GM21528 (cell line): ENCODE measurements around the gene PLD3.
A peak's percentile ranks its signal among the peaks of the same experiment; 100 is the strongest.

Experiments
- ATAC-seq: cut with Tn5 transposase; IDR thresholded peaks from one replicate; pipeline ENCODE4 v1.9.1; 2021; ENCODE audit warnings: mild to moderate bottlenecking, moderate library complexity; ENCODE audit not compliant: unreplicated experiment, low FRiP score

Gene PLD3

DNA sequence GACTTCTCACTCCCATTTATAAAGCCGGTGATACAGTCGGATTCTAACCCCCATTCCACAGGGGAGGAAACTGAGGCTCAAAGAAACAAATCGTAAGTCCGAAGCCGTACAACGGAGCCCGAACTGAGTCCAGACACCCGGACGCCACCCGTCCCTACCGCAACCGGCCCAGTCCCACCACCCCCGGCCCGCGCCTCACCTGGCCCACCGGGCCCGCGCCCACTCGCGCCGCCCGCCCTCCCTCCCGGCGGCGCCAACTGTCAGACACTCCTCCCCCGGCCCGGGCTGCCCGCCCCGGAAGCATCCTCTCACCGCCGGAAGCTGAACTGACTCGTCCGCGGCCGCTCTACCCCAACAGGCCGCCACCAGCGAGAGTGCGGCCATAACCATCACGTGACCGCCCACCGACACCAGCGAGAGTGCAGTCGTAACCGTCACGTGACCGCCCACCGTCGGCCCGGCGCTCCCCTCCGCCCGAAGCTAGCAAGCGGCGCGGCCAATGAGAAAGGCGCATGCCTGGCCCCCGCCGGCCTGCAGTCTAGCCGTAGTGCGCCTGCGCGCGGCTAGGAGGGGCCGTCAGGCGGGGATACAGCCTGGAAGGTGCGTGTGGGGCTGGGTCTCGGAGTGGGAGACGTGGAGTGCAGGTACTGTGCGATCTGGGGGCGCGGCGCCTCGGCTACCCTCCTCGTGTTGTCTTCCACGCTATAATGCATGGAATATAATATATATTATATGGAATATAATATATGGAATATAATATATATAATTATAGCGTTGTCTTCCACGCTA is at the start of gene PLD3, which contains the start of gene C19orf47:
Gene PLD3 (plus strand): TSS at position 571 of the 789 bp plus-strand sequence. CDS start 17,789 bp downstream, outside the sequence.
Gene C19orf47 (minus strand): TSS at position 273 of the 789 bp plus-strand sequence. CDS start 6,540 bp downstream, outside the sequence.
- ATAC-seq = peak; percentile 91

DNA sequence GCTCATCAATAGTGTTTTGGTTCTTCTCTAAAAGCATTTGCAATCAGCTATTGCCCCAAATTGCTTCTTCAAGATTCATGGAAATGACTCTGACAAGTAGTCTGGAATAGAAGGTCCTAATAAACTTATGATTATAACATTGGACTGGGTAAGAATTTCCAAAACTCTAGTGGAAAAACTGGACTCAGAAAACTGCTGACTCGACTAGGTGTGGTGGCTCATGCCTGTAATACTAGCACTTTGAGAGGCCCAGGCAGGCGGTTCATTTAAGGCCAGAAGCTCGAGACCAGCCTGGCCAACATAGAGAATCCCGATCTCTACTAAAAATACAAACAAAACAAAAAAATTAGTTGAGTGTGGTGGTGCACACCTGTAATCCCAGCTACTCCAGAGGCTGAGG is 47.8 kb upstream of the PLD3 start:
- no peak for ATAC-seq

DNA sequence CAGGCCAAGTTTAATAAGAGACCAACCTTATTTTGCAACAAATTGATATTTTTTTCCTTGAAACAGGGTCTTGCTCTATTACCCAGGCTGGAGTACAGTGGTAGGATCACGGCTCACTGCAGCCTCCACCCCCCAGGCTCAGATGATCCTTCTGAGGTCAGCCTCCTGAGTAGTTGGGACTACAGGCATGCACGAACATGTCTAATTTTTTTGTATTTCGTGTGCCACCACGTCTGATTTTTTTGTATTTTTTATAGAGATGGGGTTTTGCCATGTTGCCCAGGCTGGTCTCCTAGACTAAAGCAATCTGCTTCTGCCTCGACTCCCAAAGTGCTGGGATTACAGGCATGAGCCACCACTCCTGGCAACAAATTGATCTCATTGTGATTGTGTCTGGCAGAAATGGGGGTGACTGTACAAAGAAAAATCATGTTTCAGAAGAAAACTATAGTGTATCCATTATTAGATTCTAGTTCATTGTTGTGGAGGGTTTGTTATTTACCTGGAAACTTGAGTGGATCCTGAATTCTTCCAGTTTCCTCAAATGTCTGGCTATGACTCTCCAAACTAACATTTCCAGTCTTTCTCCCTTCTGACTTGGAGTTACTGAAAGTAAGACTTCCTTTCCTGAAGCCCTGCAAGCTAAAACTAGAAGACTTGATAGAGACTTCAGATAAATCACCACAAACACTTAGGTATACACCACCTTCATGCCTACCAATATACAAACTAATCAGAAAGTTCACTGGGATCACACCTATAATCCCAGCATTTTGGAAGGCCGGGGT is 46.1 kb upstream of the PLD3 start:
- ATAC-seq = no peak

- no peak for ATAC-seq
Measured at GRCh38 chr19:40303765-40304164, 44.7 kb upstream of the PLD3 start.

GRCh38 chr19:40304306-40304705 is 44.2 kb upstream of the PLD3 start:
- no peak for ATAC-seq

DNA sequence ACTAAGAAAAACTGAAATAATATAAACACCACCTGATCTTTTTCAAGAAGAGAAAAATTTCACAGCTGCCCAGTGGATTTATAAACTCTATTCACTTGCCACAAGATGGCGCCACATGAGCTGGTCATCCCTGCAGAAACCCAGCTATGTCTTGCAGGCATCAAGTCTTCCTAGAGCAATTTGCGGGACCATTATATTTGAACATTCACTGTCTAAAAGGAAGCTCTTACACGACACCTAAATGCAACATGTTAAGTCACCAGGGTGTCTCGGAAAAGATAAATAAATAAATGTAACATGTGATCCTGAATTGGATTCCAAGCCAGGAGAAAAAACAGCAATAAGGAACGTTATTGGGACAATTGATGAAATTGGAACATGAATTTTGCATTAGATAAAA is 43.1 kb upstream of the PLD3 start:
- no peak for ATAC-seq

- no peak for ATAC-seq
Measured at GRCh38 chr19:40309666-40310065, 38.8 kb upstream of the PLD3 start.

DNA sequence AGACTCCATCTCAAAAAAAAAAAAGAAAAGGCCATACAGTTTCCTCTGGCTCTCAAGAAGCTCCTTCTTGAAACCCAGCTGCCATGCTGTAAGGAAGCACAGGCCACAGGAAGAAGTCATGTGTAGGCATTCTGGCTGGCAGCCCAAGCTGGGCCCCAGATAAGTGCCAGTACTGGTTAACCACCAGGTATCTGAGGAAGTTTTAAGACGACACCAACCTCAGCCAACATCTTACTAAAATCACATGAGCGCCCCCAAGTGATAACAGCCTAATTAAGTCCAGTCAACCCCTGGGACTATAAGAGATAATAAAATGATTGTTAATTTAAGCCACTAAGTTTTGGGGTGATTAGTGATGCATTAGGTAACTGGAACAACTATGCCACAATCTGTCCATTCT is 36.0 kb upstream of the PLD3 start:
- no peak for ATAC-seq

DNA sequence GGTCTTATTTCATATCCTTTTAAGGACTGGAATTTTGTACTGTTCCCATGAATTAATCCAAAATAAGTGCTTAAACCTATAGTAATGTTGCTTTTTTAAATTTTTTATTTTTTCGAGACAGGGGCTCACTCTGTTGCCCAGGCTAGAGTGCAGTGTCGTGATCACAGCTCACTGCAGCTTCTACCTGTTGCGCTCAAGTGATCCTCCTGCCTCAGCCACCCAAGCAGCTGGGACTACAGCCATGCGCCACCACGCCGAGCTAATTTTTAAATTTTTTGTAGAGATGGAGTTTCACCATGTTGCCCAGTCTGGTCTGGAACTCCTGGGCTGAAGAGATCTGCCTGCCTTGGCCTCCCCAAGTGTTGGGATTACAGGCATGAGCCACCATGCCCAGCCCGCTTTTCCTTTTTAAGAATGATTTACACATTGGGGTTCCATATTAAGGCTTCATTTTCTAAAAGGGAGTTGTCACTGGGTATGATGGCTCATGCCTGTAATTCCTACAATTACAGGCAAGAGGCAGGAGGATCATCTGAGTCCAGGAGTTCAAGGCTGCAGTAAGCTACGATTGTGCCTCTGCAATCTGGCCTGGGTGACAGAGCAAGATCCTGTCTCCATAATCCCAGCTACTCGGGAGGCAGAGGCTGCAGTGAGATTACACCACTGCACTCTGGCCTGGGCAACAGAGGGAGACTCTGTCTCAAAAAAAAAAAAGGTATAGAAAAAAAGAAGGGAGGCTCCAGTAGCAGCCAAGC is 35.1 kb upstream of the PLD3 start:
- no peak for ATAC-seq

DNA sequence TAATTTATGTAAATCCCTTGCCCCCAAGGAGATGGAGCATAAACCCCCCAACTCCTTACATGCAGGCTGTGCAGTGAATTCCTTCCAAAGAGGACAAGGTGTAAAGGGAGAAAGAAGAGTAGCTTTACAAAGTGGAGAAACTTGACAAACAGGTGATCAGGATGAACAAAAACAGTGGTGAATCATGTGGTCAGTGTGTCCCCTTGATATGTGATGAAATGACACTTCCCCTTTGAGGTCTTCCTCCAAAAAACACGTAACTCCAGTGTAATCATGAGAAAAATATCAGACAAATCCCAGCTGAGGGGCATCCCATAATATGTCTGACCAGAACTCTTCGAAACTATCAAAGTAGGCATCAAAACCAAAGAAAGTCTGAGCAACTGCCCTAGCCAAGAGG is 33.8 kb upstream of the PLD3 start:
- ATAC-seq = no peak

DNA sequence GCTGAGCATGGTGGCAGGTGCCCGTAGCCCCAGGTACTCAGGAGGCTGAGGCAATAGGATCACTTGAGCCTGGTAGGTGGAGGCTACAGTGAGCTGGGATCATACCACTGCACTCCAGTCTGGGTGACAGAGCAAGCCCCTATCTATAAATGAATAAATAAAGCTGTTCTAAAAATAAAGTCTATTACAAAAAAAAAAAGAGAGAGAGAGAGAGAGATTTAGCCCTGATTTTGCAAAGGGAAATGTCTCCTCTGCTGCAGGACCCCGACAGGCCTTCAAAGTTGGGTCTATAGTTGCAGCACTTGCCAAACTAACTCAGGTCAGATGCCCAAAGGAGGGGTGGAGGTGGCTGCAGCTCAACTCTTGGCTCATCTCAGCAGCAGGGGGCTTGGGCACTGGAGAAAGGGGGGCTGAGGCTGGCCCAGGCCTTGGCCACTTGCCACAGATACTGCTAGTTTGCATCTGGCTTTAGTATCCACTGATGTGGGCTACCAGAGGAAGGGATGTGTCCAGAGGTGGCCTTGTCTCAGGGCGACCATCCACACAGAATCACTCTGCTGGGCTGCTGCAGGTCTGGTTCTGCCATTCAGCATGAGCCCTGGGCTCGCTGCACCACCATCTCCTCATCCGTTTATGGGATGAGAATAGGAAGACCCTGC is 32.6 kb upstream of the PLD3 start:
- no peak for ATAC-seq

- ATAC-seq = no peak
Measured at GRCh38 chr19:40317338-40317737, 31.2 kb upstream of the PLD3 start.

- ATAC-seq = no peak
Measured at GRCh38 chr19:40320558-40320935, 27.9 kb upstream of the PLD3 start.

GRCh38 chr19:40321076-40321475 is 27.4 kb upstream of the PLD3 start:
- no peak for ATAC-seq

DNA sequence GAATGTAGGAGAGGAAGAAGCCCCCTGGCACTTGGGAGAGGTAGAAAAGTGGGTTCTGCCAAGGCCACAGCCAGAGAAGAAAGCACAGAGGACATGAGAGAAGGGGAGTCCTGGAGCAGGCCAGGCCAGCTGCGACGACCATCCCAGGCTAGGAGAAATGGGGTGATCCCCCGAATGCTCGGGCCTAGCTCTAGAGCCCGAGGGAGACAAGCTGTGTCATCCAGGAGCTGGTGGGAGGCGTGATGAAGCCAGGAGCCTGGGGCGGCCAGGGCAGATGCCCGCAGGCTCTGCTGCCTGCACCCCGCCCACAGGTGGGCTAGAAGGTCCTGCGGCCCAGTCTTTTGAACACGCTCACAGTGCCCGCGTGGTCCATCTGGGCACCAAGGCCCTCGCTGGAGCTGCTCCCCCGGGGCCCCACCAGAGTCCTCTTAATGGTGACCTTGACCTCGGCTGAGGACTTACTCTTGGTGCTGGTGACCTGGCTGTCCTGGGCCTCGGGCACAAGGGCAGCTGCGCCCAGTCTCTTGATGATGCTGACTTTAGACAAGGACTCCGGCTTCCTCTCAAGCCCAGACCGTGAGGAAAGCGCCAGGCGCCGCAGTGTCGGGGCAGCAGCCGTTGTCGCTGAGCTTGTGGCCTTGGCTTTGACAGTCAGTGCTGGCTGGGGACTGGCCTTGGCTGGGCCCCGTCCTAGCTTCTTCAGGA is 26.8 kb upstream of the PLD3 start:
- ATAC-seq = no peak

DNA sequence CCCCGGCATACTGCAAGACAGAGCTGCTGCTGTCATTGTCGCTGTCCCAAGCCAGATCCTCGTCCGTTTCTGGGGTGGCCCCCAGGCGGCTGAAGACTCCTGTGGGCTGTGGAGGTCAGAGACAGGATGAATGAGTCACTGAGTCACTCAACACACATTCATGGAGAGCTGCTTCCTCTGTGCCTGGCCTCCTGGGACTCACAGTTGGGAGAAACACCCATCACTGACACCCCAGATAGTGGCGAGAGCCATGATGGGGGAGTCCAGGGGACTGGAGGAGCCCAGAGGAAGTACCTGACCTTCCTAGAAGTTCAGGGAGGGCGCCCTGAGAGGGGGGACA is 26.3 kb upstream of the PLD3 start:
- no peak for ATAC-seq

DNA sequence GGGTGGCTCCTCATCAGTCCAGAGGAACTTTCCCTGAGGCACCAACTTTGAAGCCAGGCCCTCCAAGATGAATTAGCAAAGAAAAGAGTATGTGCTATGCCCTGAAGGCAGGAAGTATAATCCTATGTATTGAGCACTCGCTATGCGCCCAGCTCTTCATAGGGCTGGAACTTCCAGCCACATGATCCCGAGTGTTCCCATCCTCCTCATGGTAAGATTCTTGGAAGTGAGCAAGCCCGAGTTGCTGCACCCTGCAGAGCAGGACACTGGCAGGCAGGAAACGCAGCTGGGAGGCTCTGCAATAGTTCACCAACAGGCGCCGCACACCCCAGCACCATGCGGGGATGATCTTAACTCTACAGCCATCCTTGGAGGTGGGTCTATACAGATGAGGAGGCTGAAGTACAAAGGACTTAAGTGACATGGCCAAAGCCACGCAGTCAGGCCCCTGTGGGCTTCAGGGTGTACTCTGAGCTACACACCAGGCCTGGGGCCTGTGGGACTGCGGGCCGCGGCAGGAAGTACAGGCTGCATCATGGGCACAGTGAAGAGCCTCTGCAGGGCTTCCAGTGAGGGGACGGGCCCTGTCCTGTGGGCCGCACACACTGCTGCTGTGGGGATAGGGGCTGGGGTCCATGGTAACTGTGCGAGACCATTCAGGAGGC is 25.4 kb upstream of the PLD3 start:
- ATAC-seq = no peak

DNA sequence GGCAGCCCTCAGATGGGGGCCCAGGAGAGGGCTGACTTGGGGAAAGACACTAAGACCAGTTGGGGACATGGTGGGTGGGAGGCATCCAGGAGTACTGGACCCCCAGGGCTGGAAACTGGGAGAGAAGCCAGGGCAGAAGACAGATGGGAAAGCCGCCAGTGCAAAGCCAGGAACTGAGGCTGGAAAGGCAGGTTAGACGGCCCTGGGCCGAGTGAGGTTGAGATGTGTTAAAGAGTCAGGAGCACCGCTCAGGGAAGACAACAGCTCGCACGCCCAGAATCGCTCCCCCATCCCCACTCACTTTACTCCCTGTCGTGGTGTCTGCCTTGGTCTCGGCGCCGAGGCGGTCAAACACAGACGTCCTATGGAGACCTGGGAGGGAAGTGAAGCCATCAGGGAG is 24.8 kb upstream of the PLD3 start:
- no peak for ATAC-seq

- no peak for ATAC-seq
Measured at GRCh38 chr19:40326201-40326600, 22.3 kb upstream of the PLD3 start.

DNA sequence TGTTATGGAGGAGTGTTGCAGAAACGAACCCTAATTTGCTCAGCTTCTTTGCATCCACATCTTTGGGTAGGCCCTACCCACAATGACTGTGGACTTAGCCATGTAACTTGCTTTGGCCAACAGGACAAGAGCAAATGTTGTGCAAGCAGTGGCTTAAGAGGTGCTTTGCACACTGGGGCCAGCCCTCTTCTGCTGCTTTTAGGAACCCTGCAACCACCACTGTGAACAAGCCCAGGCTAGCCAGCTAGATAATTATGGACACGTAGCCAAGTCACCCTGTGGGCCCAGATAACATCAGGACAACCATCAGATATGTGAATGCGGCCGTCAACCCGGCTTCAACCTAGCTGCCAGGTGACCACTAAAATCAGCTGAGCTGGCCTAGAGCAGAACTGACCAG is 17.4 kb upstream of the PLD3 start:
- ATAC-seq = no peak
